Thymus (tissue), 14 donors: ENCODE data around the gene RBMX. TPM values are rescaled to one million over a fixed set of nuclear protein-coding genes. Genes with fewer than 3 reads are reported as not detected.
"Not testable (repeated sequence)": the region's sequence is repeated elsewhere in the genome, so short reads cannot be mapped to it uniquely, and the experiment has no call there.

Source experiments
- DNase-seq, 9 donors: peaks; one replicate each; pipeline ENCODE4 v3.0.0-alpha.2; 2013; ENCODE audit warnings: low spot score in 9 of 9, low read depth in 6 of 9, missing footprints in 1 of 9
- H3K27ac ChIP-seq, 2 donors: one replicate each; pipeline ENCODE4 v1.5.1; 2013; ENCODE audit warnings: control low read depth in 1 of 2, low read depth in 1 of 2, low read length in 1 of 2, mild to moderate bottlenecking in 1 of 2, moderate library complexity in 1 of 2
- H3K27me3 ChIP-seq, 2 donors: one replicate each; pipeline ENCODE4 v1.5.1; 2013; ENCODE audit warnings: low read length in 1 of 2; ENCODE audit not compliant: control insufficient read depth in 2 of 2, insufficient read depth in 1 of 2
- H3K36me3 ChIP-seq, 2 donors: one replicate each; pipeline ENCODE4 v1.5.1; 2013; ENCODE audit warnings: low read length in 1 of 2, mild to moderate bottlenecking in 1 of 2, moderate library complexity in 1 of 2; ENCODE audit not compliant: control insufficient read depth in 2 of 2, insufficient read depth in 2 of 2
- H3K4me1 ChIP-seq, 2 donors: one replicate each; pipeline ENCODE4 v1.5.1; 2013; ENCODE audit warnings: low read length in 2 of 2; ENCODE audit not compliant: control insufficient read depth in 2 of 2, insufficient read depth in 2 of 2
- H3K4me3 ChIP-seq, 2 donors: one replicate each; pipeline ENCODE4 v1.5.1; 2013; ENCODE audit warnings: low read length in 2 of 2, control low read depth in 1 of 2, mild to moderate bottlenecking in 1 of 2
- H3K9me3 ChIP-seq, 2 donors: one replicate each; pipeline ENCODE4 v1.5.1; 2013; ENCODE audit warnings: low read length in 1 of 2, mild to moderate bottlenecking in 1 of 2; ENCODE audit not compliant: control insufficient read depth in 2 of 2, insufficient read depth in 1 of 2
- WGBS: extraction: QIAGEN DNeasy Blood & Tissue Kit; methylation state at CpG from one replicate; pipeline ENCODE4 v1.1.7; 2013; 5-methylcytosine and 5-hydroxymethylcytosine counted together
- long read RNA-seq, 10 donors: transcript quantifications; one replicate each; lab custom pipeline, GENCODE V29; 2026
- polyA plus RNA-seq: library from polyadenylated mRNA; stranded (reverse); fragments of 200-250 nt; gene quantifications from one replicate; pipeline ENCODE4 v1.2.3, GENCODE V29; 2013
- total RNA-seq: library from RNA; stranded (reverse); fragments of 120-200 nt; gene quantifications from one replicate; pipeline ENCODE4 v1.2.4, GENCODE V29; 2013
- donor health status: healthy.

Gene RBMX
- total RNA-seq: 308 TPM
- polyA plus RNA-seq: 131 TPM
- long read RNA-seq, donor 1, transcript RBMX-201 (9 exons, 2,012 nt): major isoform, 20 of 42 reads
- long read RNA-seq, donor 1, partial matches to known transcripts: 18 of 42 reads
- long read RNA-seq, donor 1, other reads (novel, unspliced or antisense): 0 of 42 reads
- long read RNA-seq, donor 2, transcript RBMX-210 (2 exons, 563 nt): minor isoform, 34 of 507 reads
- long read RNA-seq, donor 2, transcript RBMX-201 (9 exons, 2,012 nt): major isoform, 180 of 507 reads
- long read RNA-seq, donor 2, transcript RBMX-205 (3 exons, 2,041 nt): minor isoform, 7 of 507 reads
- long read RNA-seq, donor 2, transcript RBMX-207 (8 exons, 2,148 nt): minor isoform, 30 of 507 reads
- long read RNA-seq, donor 2, partial matches to known transcripts: 235 of 507 reads
- long read RNA-seq, donor 2, other reads (novel, unspliced or antisense): 21 of 507 reads
- long read RNA-seq, donor 3, transcript RBMX-201 (9 exons, 2,012 nt): major isoform, 92 of 235 reads
- long read RNA-seq, donor 3, transcript RBMX-205 (3 exons, 2,041 nt): minor isoform, 5 of 235 reads
- long read RNA-seq, donor 3, transcript RBMX-210 (2 exons, 563 nt): minor isoform, 13 of 235 reads
- long read RNA-seq, donor 3, transcript RBMX-207 (8 exons, 2,148 nt): minor isoform, 10 of 235 reads
- long read RNA-seq, donor 3, partial matches to known transcripts: 93 of 235 reads
- long read RNA-seq, donor 3, other reads (novel, unspliced or antisense): 20 of 235 reads
- long read RNA-seq, donor 4, transcript RBMX-207 (8 exons, 2,148 nt): minor isoform, 7 of 94 reads
- long read RNA-seq, donor 4, transcript RBMX-201 (9 exons, 2,012 nt): major isoform, 38 of 94 reads
- long read RNA-seq, donor 4, partial matches to known transcripts: 42 of 94 reads
- long read RNA-seq, donor 4, other reads (novel, unspliced or antisense): 0 of 94 reads
- long read RNA-seq, donor 5, transcript RBMX-210 (2 exons, 563 nt): minor isoform, 25 of 341 reads
- long read RNA-seq, donor 5, transcript RBMX-207 (8 exons, 2,148 nt): minor isoform, 25 of 341 reads
- long read RNA-seq, donor 5, transcript RBMX-205 (3 exons, 2,041 nt): minor isoform, 8 of 341 reads
- long read RNA-seq, donor 5, transcript RBMX-201 (9 exons, 2,012 nt): major isoform, 140 of 341 reads
- long read RNA-seq, donor 5, partial matches to known transcripts: 120 of 341 reads
- long read RNA-seq, donor 5, other reads (novel, unspliced or antisense): 23 of 341 reads
- long read RNA-seq, donor 6, transcript RBMX-210 (2 exons, 563 nt): minor isoform, 13 of 171 reads
- long read RNA-seq, donor 6, transcript RBMX-207 (8 exons, 2,148 nt): minor isoform, 11 of 171 reads
- long read RNA-seq, donor 6, transcript RBMX-201 (9 exons, 2,012 nt): major isoform, 77 of 171 reads
- long read RNA-seq, donor 6, partial matches to known transcripts: 62 of 171 reads
- long read RNA-seq, donor 6, other reads (novel, unspliced or antisense): 7 of 171 reads
- long read RNA-seq, donor 7, transcript RBMX-201 (9 exons, 2,012 nt): major isoform, 91 of 187 reads
- long read RNA-seq, donor 7, transcript RBMX-210 (2 exons, 563 nt): minor isoform, 6 of 187 reads
- long read RNA-seq, donor 7, transcript RBMX-207 (8 exons, 2,148 nt): minor isoform, 5 of 187 reads
- long read RNA-seq, donor 7, partial matches to known transcripts: 68 of 187 reads
- long read RNA-seq, donor 7, other reads (novel, unspliced or antisense): 14 of 187 reads
- long read RNA-seq, donor 8, transcript RBMX-201 (9 exons, 2,012 nt): major isoform, 43 of 83 reads
- long read RNA-seq, donor 8, transcript RBMX-207 (8 exons, 2,148 nt): minor isoform, 9 of 83 reads
- long read RNA-seq, donor 8, partial matches to known transcripts: 20 of 83 reads
- long read RNA-seq, donor 8, other reads (novel, unspliced or antisense): 5 of 83 reads
- long read RNA-seq, donor 9, transcript RBMX-207 (8 exons, 2,148 nt): minor isoform, 11 of 150 reads
- long read RNA-seq, donor 9, transcript RBMX-210 (2 exons, 563 nt): minor isoform, 5 of 150 reads
- long read RNA-seq, donor 9, transcript RBMX-201 (9 exons, 2,012 nt): major isoform, 67 of 150 reads
- long read RNA-seq, donor 9, partial matches to known transcripts: 46 of 150 reads
- long read RNA-seq, donor 9, other reads (novel, unspliced or antisense): 18 of 150 reads
- long read RNA-seq, donor 10, transcript RBMX-210 (2 exons, 563 nt): minor isoform, 11 of 129 reads
- long read RNA-seq, donor 10, transcript RBMX-205 (3 exons, 2,041 nt): minor isoform, 5 of 129 reads
- long read RNA-seq, donor 10, transcript RBMX-201 (9 exons, 2,012 nt): major isoform, 56 of 129 reads
- long read RNA-seq, donor 10, partial matches to known transcripts: 48 of 129 reads
- long read RNA-seq, donor 10, other reads (novel, unspliced or antisense): 6 of 129 reads

- H3K36me3 ChIP-seq: peaks cover 9 to 36% of the 10 kb centered on the region in 2 donors
- WGBS: under 1% methylated on average over 34 of the region's 34 CpGs
- no peaks in the 10 kb centered on the region for H3K27me3 ChIP-seq
- H3K27ac ChIP-seq: peak within 1 kb of the TSS; percentile 96 to 97
- H3K4me3 ChIP-seq: peak within 1 kb of the TSS; percentile 69 to 81
- H3K9me3 ChIP-seq: peaks cover 0 to 4% of the 10 kb centered on the region in 2 donors
- peaks cover 0 to 11% of the 10 kb centered on the region in 2 donors for H3K4me1 ChIP-seq
- DNase-seq: peak; percentile 83 to 98 (median 93)
Observed at GRCh38 chrX:136880452-136881013, at the start of gene RBMX. TSS of gene RBMX (minus strand) at chrX:136880725. CDS start at chrX:136879427, 1,298 bp downstream.

DNA sequence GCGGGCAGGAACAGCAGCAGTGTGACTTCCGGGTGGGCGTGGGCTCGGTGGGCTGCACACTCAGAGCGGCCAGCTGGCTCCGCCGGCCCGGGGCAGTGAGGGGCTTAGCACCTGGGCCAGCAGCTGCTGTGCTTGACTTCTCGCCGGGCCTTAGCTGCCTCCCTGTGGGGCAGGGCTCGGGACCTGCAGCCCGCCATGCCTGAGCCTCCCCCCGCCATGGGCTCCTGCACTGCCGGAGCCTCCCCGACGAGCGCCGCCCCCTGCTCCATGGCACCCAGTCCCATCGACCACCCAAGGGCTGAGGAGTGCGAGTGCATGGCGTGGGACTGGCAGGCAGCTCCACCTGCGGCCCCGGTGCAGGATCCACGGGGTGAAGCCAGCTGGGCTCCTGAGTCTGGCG lies 40.9 kb upstream of the RBMX start:
- H3K4me3 ChIP-seq, H3K36me3 ChIP-seq, DNase-seq, H3K9me3 ChIP-seq, H3K27ac ChIP-seq, H3K4me1 ChIP-seq, H3K27me3 ChIP-seq: not testable (repeated sequence)
- 96% methylated on average over 23 of the region's 25 CpGs for whole genome bisulfite sequencing

DNA sequence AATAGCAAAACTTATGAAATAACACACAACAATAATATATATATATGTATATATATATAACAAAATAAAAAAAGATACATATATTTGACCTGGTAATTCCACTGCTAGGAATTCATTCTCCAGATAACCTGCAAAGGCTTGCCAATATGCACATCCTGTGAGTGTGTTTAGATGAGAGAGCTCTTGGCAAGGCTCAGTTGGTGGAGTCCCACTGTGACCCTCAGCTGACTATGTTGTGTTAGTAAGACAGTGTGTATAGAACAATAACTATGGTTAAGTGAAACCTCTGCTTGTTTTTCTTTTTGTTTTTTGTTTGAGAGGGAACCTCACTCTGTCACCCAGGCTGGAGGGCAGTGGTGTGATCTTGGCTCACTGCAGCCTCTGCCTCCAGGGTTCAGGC lies 39.5 kb upstream of the RBMX start:
- Histone ChIP-seq H3K27ac (no peak overlapping the region), H3K9me3 (no peaks in the 10 kb centered on the region), H3K4me3 (no peak overlapping the region), H3K27me3 (no peaks in the 10 kb centered on the region), H3K4me1 (peaks cover 0 to 2% of the 10 kb centered on the region in 2 donors), H3K36me3 (no peaks in the 10 kb centered on the region)
- DNase-seq: no peak

GRCh38 chrX:136916827-136917226 lies 36.3 kb upstream of the RBMX start:
- H3K4me1 ChIP-seq: no peaks in the 10 kb centered on the region
- no peak for DNase-seq
- H3K27ac ChIP-seq: no peak overlapping the region
- WGBS: 100% methylated on average over 2 of the region's 2 CpGs
- no peaks in the 10 kb centered on the region for H3K9me3 ChIP-seq
- no peak overlapping the region for H3K4me3 ChIP-seq
- H3K36me3 ChIP-seq: no peaks in the 10 kb centered on the region
- H3K27me3 ChIP-seq: no peaks in the 10 kb centered on the region

- not testable (repeated sequence) for H3K27ac ChIP-seq, H3K4me3 ChIP-seq, H3K9me3 ChIP-seq, H3K36me3 ChIP-seq, DNase-seq, H3K4me1 ChIP-seq, H3K27me3 ChIP-seq
- WGBS: 84% methylated on average over 7 of the region's 7 CpGs
Observed at GRCh38 chrX:136911661-136912060, 31.1 kb upstream of the RBMX start.

- Histone ChIP-seq H3K4me1 (peaks cover 0 to 8% of the 10 kb centered on the region in 2 donors), H3K27ac (no peak overlapping the region), H3K9me3 (no peaks in the 10 kb centered on the region), H3K4me3 (no peak overlapping the region), H3K36me3 (no peaks in the 10 kb centered on the region), H3K27me3 (no peaks in the 10 kb centered on the region)
- no peak for DNase-seq
- 92% methylated on average over 3 of the region's 3 CpGs for WGBS
Observed at GRCh38 chrX:136911253-136911652, 30.7 kb upstream of the RBMX start.

- H3K4me1 ChIP-seq: peaks cover 0 to 8% of the 10 kb centered on the region in 2 donors
- H3K36me3 ChIP-seq: no peaks in the 10 kb centered on the region
- no peak overlapping the region for H3K4me3 ChIP-seq
- H3K9me3 ChIP-seq: no peaks in the 10 kb centered on the region
- H3K27me3 ChIP-seq: no peaks in the 10 kb centered on the region
- WGBS: 85% methylated on average over 4 of the region's 4 CpGs
- DNase-seq: no peak
- no peak overlapping the region for H3K27ac ChIP-seq
Observed at GRCh38 chrX:136910565-136911035, 30.1 kb upstream of the RBMX start.
